Nephron (organoid): ENCODE data around the gene DCAF6.
A peak's percentile ranks its signal among the peaks of the same experiment; 100 is the strongest.
"Not testable (repeated sequence)": the region's sequence is repeated elsewhere in the genome, so short reads cannot be mapped to it uniquely, and the experiment has no call there.

ENCODE experiments used
- H3K27ac Mint-ChIP-seq, 3 experiments: 2 replicates each; pipeline ENCODE4 v1.8.0; 2020; ENCODE audit warnings: mixed read lengths in 3 of 3, mild to moderate bottlenecking in 2 of 3, moderate library complexity in 1 of 3
- H3K27me3 Mint-ChIP-seq: 2 replicates; pipeline ENCODE4 v1.8.0; 2021; ENCODE audit warnings: low read depth, mild to moderate bottlenecking, moderate library complexity, mixed read lengths
- H3K36me3 Mint-ChIP-seq: 2 replicates; pipeline ENCODE4 v1.8.0; 2020; ENCODE audit warnings: low read depth, mixed read lengths
- H3K4me1 Mint-ChIP-seq: 2 replicates; pipeline ENCODE4 v1.8.0; 2020; ENCODE audit warnings: mixed read lengths
- H3K4me3 Mint-ChIP-seq, 3 experiments: 2 replicates each; pipeline ENCODE4 v1.8.0; 2020; ENCODE audit warnings: mild to moderate bottlenecking in 3 of 3, mixed read lengths in 3 of 3, moderate library complexity in 2 of 3
- H3K9me3 Mint-ChIP-seq: 2 replicates; pipeline ENCODE4 v1.8.0; 2020; ENCODE audit warnings: mixed read lengths
- TF ChIP-seq, protein P1 (sequence below), 3 experiments: fragments of 200-600 bp; sonication (generic); IDR thresholded peaks; one replicate each; pipeline ENCODE4 v1.5.0; 2021; ENCODE audit warnings: antibody characterized with exemption in 3 of 3; ENCODE audit not compliant: unreplicated experiment in 3 of 3

The DCAF6 gene, protein sequence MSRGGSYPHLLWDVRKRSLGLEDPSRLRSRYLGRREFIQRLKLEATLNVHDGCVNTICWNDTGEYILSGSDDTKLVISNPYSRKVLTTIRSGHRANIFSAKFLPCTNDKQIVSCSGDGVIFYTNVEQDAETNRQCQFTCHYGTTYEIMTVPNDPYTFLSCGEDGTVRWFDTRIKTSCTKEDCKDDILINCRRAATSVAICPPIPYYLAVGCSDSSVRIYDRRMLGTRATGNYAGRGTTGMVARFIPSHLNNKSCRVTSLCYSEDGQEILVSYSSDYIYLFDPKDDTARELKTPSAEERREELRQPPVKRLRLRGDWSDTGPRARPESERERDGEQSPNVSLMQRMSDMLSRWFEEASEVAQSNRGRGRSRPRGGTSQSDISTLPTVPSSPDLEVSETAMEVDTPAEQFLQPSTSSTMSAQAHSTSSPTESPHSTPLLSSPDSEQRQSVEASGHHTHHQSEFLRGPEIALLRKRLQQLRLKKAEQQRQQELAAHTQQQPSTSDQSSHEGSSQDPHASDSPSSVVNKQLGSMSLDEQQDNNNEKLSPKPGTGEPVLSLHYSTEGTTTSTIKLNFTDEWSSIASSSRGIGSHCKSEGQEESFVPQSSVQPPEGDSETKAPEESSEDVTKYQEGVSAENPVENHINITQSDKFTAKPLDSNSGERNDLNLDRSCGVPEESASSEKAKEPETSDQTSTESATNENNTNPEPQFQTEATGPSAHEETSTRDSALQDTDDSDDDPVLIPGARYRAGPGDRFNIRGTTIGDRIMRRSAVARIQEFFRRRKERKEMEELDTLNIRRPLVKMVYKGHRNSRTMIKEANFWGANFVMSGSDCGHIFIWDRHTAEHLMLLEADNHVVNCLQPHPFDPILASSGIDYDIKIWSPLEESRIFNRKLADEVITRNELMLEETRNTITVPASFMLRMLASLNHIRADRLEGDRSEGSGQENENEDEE

GRCh38 chr1:167936068-167936929 lies at the start of gene DCAF6:
Gene DCAF6, plus strand, starts transcription at chr1:167936683. Its CDS starts 229 bp downstream, at chr1:167936912.
- TF ChIP-seq, protein P1, sequence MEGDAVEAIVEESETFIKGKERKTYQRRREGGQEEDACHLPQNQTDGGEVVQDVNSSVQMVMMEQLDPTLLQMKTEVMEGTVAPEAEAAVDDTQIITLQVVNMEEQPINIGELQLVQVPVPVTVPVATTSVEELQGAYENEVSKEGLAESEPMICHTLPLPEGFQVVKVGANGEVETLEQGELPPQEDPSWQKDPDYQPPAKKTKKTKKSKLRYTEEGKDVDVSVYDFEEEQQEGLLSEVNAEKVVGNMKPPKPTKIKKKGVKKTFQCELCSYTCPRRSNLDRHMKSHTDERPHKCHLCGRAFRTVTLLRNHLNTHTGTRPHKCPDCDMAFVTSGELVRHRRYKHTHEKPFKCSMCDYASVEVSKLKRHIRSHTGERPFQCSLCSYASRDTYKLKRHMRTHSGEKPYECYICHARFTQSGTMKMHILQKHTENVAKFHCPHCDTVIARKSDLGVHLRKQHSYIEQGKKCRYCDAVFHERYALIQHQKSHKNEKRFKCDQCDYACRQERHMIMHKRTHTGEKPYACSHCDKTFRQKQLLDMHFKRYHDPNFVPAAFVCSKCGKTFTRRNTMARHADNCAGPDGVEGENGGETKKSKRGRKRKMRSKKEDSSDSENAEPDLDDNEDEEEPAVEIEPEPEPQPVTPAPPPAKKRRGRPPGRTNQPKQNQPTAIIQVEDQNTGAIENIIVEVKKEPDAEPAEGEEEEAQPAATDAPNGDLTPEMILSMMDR (IDR thresholded peaks at IDR 0.05; ENCODE audit: unreplicated experiment in 3 of 3) = no peak
- no peaks in the 10 kb centered on the region for H3K27me3 Mint-ChIP-seq
- H3K9me3 Mint-ChIP-seq = no peaks in the 10 kb centered on the region
- peaks cover 4% of the 10 kb centered on the region for H3K36me3 Mint-ChIP-seq
- H3K4me3 Mint-ChIP-seq = peak within 1 kb of the TSS; percentile 93 to 97 (median 96)
- H3K27ac Mint-ChIP-seq = peak within 1 kb of the TSS; percentile 97 to 100 (median 100)
- peaks cover 25% of the 10 kb centered on the region for H3K4me1 Mint-ChIP-seq

GRCh38 chr1:167887187-167887586 lies 49.3 kb upstream of the DCAF6 start:
- not testable (repeated sequence) for H3K4me1 Mint-ChIP-seq, H3K27ac Mint-ChIP-seq, H3K36me3 Mint-ChIP-seq, H3K27me3 Mint-ChIP-seq, H3K4me3 Mint-ChIP-seq
- peaks cover 18% of the 10 kb centered on the region for H3K9me3 Mint-ChIP-seq

DNA sequence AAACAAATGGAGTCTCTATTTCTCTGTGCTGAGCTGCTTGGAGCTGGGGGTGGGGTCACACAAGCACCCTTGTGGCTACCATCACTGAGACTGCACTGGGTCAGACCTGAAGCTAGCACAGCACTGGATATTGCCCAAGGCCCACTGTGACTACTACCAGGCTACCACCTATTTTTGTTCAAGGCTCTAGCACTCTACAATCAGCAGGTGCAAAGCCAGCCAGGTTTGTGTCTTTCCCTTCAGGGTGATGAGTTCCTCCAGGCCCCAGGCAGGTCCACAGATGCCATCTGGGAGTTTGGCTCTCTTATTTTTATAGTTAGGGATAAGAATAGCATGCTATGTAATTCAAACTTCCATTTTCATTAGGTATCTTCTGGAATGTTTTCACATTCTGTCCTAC lies 46.1 kb upstream of the DCAF6 start:
- H3K27ac Mint-ChIP-seq = no peak overlapping the region
- no peaks in the 10 kb centered on the region for H3K27me3 Mint-ChIP-seq
- TF ChIP-seq, protein P1 (IDR thresholded peaks at IDR 0.05; ENCODE audit: unreplicated experiment in 3 of 3) = no peak
- H3K36me3 Mint-ChIP-seq = no peaks in the 10 kb centered on the region
- H3K9me3 Mint-ChIP-seq = peaks cover 14% of the 10 kb centered on the region
- no peak overlapping the region for H3K4me3 Mint-ChIP-seq
- no peaks in the 10 kb centered on the region for H3K4me1 Mint-ChIP-seq

DNA sequence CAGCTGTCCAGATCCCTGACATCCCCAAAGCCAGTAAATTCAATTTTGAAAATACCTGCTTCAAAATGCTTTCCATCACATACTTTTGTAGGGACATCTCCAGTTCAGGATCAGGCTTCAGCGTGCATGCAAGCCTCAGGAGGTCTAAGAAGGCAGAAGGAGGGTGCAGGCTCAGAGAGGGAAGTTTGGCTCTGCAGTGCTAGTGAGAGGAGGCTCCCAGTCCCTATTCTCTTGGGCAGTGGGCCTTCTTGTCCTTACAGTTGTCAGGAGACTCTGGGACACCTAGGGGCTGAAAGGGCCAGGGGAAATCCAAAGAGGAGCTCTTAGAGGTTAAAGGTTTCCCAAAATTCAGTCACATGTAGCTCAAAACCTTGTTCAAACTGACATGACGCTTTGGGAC lies 42.7 kb upstream of the DCAF6 start:
- Mint-ChIP-seq H3K27ac (no peak overlapping the region), H3K9me3 (peaks cover 7% of the 10 kb centered on the region), H3K36me3 (no peaks in the 10 kb centered on the region), H3K4me1 (no peaks in the 10 kb centered on the region), H3K4me3 (no peak overlapping the region), H3K27me3 (no peaks in the 10 kb centered on the region)
- TF ChIP-seq, protein P1 (IDR thresholded peaks at IDR 0.05; ENCODE audit: unreplicated experiment in 3 of 3) = no peak

DNA sequence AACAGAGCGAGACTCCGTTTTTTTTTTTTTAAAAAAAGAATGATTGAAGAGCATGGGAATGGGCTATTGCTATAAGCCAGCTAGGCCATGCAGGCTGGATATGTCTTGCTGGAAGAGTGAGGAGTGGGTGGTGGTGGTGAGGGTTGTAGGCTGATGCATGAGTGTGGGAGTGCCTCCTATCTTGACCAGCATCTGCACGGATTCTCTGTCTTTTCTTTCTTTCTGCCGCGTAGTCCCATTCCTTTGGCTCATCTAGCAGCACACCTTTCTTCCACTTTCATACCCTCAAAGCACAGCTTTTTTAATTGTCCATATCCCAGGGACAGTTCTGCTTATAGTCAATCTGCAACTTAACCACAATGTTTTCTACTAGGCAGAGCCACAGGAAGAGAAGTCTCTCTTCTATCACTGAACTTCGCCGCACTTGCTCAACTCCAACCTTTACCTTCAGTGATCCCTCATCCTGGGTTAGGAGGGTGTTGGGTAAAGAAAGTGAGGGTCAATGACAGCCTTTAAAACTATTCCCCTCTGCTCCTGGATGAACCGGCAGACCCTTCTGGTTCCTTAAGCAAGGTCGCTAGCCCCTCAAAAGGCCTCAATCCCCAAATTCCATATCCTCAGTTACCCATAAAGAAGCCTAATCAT lies 37.8 kb upstream of the DCAF6 start:
- Mint-ChIP-seq H3K27me3 (no peaks in the 10 kb centered on the region), H3K9me3 (no peaks in the 10 kb centered on the region), H3K27ac (no peak overlapping the region)

More for the DNA sequence above, 37.8 kb upstream of the DCAF6 start:
- H3K36me3 Mint-ChIP-seq = no peaks in the 10 kb centered on the region
- H3K4me3 Mint-ChIP-seq = no peak overlapping the region
- peaks cover 2% of the 10 kb centered on the region for H3K4me1 Mint-ChIP-seq
- TF ChIP-seq, protein P1 (IDR thresholded peaks at IDR 0.05; ENCODE audit: unreplicated experiment in 3 of 3) = no peak
